Upper lobe of right lung (tissue), 1 donor: ENCODE results near the gene SLC36A1. TPM values are rescaled to one million over a fixed set of nuclear protein-coding genes. Genes with fewer than 3 reads are reported as not detected.

ENCODE experiments used
- ATAC-seq: fragments of 200-7000 bp; cut with Tn5 transposase; one replicate; pipeline ENCODE4 v1.9.1; 2020; ENCODE audit warnings: mild to moderate bottlenecking, moderate library complexity
- DNase-seq: peaks from one replicate; pipeline ENCODE4 v3.0.0-alpha.2; 2020
- H3K27ac ChIP-seq: fragments of 200-600 bp; one replicate; pipeline ENCODE4 v1.8.0; 2022
- H3K27me3 ChIP-seq: fragments of 200-600 bp; one replicate; pipeline ENCODE4 v1.8.0; 2022; ENCODE audit warnings: mild to moderate bottlenecking
- H3K36me3 ChIP-seq: fragments of 200-600 bp; one replicate; pipeline ENCODE4 v1.8.0; 2022
- H3K4me1 ChIP-seq: fragments of 200-600 bp; one replicate; pipeline ENCODE4 v1.8.0; 2022
- H3K4me3 ChIP-seq: fragments of 200-600 bp; one replicate; pipeline ENCODE4 v1.8.0; 2022; ENCODE audit warnings: mild to moderate bottlenecking
- H3K9me3 ChIP-seq: fragments of 200-600 bp; one replicate; pipeline ENCODE4 v1.8.0; 2022
- CTCF ChIP-seq: fragments of 200-600 bp; IDR thresholded peaks from one replicate; pipeline ENCODE4 v1.8.0; 2022; ENCODE audit warnings: antibody characterized with exemption
- intact Hi-C: fragments of 100-400 bp; cut with DNase I; formaldehyde crosslinking; loops from one replicate; pipeline ENCODE4 v1.11.0; 2022
- microRNA-seq: library from miRNA; unstranded; fragments of <30 nt; microRNA quantifications from one replicate; pipeline ENCODE4 v1.2.0, GENCODE V29; 2020; ENCODE audit warnings: borderline microRNAs expressed
- total RNA-seq: library from RNA; stranded (reverse); fragmentation: NEBNext Ultra II Directional; extraction: Animal tissue kit (Norgen Biotek cat#: 25700); gene quantifications from one replicate; pipeline ENCODE4 v1.2.1, GENCODE V29; 2021
- donor health status: DM: no; HTN: yes; CAD: no; lungs with severe emphysema.

Gene SLC36A1
- total RNA-seq, 1 donor from 2014 or later = 9.6 TPM

- TF ChIP-seq CTCF = no peak
- Histone ChIP-seq H3K27ac (no peak overlapping the region), H3K36me3 (no peaks in the 10 kb centered on the region), H3K27me3 (no peaks in the 10 kb centered on the region), H3K4me3 (no peak overlapping the region), H3K9me3 (no peaks in the 10 kb centered on the region), H3K4me1 (no peaks in the 10 kb centered on the region)
- intact Hi-C loops = no loop called here
- ATAC-seq (peak; percentile 56), DNase-seq (no peak)
Observed at GRCh38 chr5:151541571-151541970, 94.2 kb downstream of the SLC36A1 start.

Small RNA genes lying within 50 kb of the gene (microRNA-seq; reads per million reads assigned to microRNA genes)
- not detected for gene MIR6499

Other genes starting within 250 kb of the SLC36A1 start
- 81.9 TPM for gene CCDC69, start 223.5 kb upstream of the SLC36A1 start, total RNA-seq
- gene GM2A, start 194.4 kb upstream of the SLC36A1 start, total RNA-seq = 104 TPM
- not detected for gene SLC36A3, start 143.8 kb upstream of the SLC36A1 start, total RNA-seq
- gene SLC36A2, start 100.0 kb upstream of the SLC36A1 start, total RNA-seq = not detected
- 0.41 TPM for gene FAT2, start 143.7 kb downstream of the SLC36A1 start, total RNA-seq
- gene SPARC, start 239.3 kb downstream of the SLC36A1 start, total RNA-seq = 1,248 TPM